ENCODE data around the gene NDUFS8. TPM values are rescaled to one million over a fixed set of nuclear protein-coding genes. Genes with fewer than 3 reads are reported as not detected.

The NDUFS8 gene
- polyA plus RNA-seq, 1 donor from 2014 or later: 169 TPM

DNA sequence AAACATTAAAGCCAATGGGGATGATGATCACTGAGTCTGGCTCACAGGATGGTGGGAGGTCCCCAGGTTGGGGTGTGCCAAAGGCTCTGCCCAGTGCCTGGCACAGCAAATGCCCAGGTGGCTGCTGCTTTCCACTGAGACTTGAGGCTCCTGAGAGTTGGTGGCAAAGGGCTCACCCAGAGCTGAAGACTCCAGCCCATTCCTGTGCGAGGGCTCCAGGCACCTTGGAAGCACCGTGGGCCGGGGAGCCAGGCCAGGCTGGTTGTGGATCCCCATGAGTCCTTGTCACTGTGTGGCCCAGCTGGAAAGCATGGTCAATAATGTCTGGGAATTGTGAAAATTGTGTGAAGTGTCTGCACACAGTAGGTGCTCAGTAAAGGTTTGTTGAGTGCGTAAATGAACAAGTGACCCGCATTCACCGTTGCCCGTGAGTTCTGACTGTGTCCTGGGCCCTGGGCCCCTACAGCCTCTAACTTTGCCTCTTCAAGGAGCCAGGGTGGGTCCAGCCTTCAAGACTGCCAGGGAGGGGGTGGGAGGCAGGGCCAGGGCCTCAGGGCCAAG lies 23.8 kb upstream of the NDUFS8 start:
- Histone ChIP-seq H3K27me3 (ENCODE audit: insufficient read depth, low read depth, low read length) (peaks cover 32% of the 10 kb centered on the region), H3F3A (ENCODE audit: insufficient read depth, low read length, poor library complexity, severe bottlenecking) (no peaks in the 10 kb centered on the region), H3K36me3 (ENCODE audit: insufficient read depth, low read length) (no peaks in the 10 kb centered on the region), H3K9ac (ENCODE audit: low read length) (no peak overlapping the region), H3K27ac (ENCODE audit: low read length) (no peak overlapping the region), H3K79me2 (replicated peaks; ENCODE audit: insufficient read depth, low read length) (no peaks in the 10 kb centered on the region), H3K4me3 (ENCODE audit: low read length) (no peak overlapping the region), H3K4me2 (ENCODE audit: low read length) (no peak overlapping the region), H3K9me2 (ENCODE audit: insufficient read depth, low read length) (no peaks in the 10 kb centered on the region), H3K9me3 (ENCODE audit: low read length) (no peaks in the 10 kb centered on the region), H4K20me1 (ENCODE audit: insufficient read depth) (no peaks in the 10 kb centered on the region), H2AFZ (ENCODE audit: low read depth, low read length) (no peak overlapping the region)
- TF ChIP-seq RAD21 (conservative IDR thresholded peaks at IDR 0.05) (no peak), MXI1 (conservative IDR thresholded peaks at IDR 0.05; ENCODE audit: poor library complexity, severe bottlenecking) (no peak), SMC3 (conservative IDR thresholded peaks at IDR 0.05; ENCODE audit: poor library complexity) (no peak)
- TF ChIP-seq, protein P1, sequence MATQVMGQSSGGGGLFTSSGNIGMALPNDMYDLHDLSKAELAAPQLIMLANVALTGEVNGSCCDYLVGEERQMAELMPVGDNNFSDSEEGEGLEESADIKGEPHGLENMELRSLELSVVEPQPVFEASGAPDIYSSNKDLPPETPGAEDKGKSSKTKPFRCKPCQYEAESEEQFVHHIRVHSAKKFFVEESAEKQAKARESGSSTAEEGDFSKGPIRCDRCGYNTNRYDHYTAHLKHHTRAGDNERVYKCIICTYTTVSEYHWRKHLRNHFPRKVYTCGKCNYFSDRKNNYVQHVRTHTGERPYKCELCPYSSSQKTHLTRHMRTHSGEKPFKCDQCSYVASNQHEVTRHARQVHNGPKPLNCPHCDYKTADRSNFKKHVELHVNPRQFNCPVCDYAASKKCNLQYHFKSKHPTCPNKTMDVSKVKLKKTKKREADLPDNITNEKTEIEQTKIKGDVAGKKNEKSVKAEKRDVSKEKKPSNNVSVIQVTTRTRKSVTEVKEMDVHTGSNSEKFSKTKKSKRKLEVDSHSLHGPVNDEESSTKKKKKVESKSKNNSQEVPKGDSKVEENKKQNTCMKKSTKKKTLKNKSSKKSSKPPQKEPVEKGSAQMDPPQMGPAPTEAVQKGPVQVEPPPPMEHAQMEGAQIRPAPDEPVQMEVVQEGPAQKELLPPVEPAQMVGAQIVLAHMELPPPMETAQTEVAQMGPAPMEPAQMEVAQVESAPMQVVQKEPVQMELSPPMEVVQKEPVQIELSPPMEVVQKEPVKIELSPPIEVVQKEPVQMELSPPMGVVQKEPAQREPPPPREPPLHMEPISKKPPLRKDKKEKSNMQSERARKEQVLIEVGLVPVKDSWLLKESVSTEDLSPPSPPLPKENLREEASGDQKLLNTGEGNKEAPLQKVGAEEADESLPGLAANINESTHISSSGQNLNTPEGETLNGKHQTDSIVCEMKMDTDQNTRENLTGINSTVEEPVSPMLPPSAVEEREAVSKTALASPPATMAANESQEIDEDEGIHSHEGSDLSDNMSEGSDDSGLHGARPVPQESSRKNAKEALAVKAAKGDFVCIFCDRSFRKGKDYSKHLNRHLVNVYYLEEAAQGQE (IDR thresholded peaks at IDR 0.05; ENCODE audit: borderline replicate concordance): no peak

DNA sequence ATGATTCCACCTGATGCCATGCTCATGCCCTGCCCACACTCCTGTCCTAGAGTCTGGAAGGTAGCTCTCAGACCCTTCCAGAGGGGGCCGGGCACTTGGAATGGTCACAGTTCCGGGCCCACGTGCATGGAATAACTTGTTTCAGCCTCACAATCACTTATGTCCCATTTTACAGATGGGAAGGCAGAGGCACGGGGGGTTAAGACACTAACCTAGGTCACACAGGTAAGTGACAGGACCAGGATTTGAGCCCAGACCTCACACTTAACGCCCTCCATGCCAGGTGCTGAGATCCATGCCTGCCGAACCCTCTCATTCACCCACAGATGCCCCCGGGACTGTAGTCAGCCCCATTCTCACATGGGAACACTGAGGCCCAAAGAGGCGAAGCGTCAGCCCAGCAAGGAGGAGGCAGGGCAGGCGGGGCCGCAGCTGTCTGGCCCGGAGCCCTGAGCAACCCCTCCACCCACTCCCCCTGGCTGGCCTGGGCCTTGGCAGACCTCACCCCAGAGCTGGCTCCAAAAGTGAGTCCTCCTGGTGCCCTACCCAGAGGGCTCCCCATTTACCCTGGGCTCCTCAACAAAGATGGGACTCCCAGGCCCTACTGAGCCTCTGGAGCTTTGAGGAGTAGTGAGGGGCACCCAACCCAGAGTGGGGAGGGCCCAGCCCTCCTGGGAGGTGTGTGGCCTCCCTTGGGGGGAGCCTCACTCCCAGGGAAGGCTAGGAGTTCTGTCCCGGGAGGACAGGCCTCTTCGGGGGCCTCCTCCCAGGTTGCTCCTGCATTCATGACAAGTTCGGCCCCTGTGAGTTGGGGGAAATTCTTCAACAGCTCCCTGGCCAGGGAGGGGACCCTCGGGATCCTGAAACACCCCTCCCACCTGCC lies 22.7 kb upstream of the NDUFS8 start:
- H3K27me3 ChIP-seq (ENCODE audit: insufficient read depth, low read depth, low read length): peaks cover 25% of the 10 kb centered on the region
- no peaks in the 10 kb centered on the region for H3K9me3 ChIP-seq (ENCODE audit: low read length)
- H4K20me1 ChIP-seq (ENCODE audit: insufficient read depth): no peaks in the 10 kb centered on the region
- H3K4me3 ChIP-seq (ENCODE audit: low read length): no peak overlapping the region
- H3K9ac ChIP-seq (ENCODE audit: low read length): no peak overlapping the region
- no peak overlapping the region for H2AFZ ChIP-seq (ENCODE audit: low read depth, low read length)
- no peaks in the 10 kb centered on the region for H3K79me2 ChIP-seq (replicated peaks; ENCODE audit: insufficient read depth, low read length)
- H3K9me2 ChIP-seq (ENCODE audit: insufficient read depth, low read length): no peaks in the 10 kb centered on the region
- TF ChIP-seq, protein P1 (IDR thresholded peaks at IDR 0.05; ENCODE audit: borderline replicate concordance): no peak
- TF ChIP-seq MXI1 (conservative IDR thresholded peaks at IDR 0.05; ENCODE audit: poor library complexity, severe bottlenecking): no peak
- no peak for TF ChIP-seq EZH2 (IDR thresholded peaks at IDR 0.05; ENCODE audit: borderline replicate concordance, insufficient read depth, low read length, poor library complexity, severe bottlenecking)
- TF ChIP-seq SMC3 (conservative IDR thresholded peaks at IDR 0.05; ENCODE audit: poor library complexity): no peak
- no peak for TF ChIP-seq TAF1 (IDR thresholded peaks at IDR 0.05; ENCODE audit: low read depth)
- TF ChIP-seq POLR2AphosphoS5 (IDR thresholded peaks at IDR 0.05): no peak
- TF ChIP-seq EP300 (conservative IDR thresholded peaks at IDR 0.05; ENCODE audit: poor library complexity, severe bottlenecking): no peak
- TF ChIP-seq, protein P2, sequence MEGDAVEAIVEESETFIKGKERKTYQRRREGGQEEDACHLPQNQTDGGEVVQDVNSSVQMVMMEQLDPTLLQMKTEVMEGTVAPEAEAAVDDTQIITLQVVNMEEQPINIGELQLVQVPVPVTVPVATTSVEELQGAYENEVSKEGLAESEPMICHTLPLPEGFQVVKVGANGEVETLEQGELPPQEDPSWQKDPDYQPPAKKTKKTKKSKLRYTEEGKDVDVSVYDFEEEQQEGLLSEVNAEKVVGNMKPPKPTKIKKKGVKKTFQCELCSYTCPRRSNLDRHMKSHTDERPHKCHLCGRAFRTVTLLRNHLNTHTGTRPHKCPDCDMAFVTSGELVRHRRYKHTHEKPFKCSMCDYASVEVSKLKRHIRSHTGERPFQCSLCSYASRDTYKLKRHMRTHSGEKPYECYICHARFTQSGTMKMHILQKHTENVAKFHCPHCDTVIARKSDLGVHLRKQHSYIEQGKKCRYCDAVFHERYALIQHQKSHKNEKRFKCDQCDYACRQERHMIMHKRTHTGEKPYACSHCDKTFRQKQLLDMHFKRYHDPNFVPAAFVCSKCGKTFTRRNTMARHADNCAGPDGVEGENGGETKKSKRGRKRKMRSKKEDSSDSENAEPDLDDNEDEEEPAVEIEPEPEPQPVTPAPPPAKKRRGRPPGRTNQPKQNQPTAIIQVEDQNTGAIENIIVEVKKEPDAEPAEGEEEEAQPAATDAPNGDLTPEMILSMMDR (IDR thresholded peaks at IDR 0.05; ENCODE audit: poor library complexity, severe bottlenecking): no peak
- TF ChIP-seq RAD21 (conservative IDR thresholded peaks at IDR 0.05): no peak
- no peak overlapping the region for H3K27ac ChIP-seq (ENCODE audit: low read length)
- no peaks in the 10 kb centered on the region for H3K36me3 ChIP-seq (ENCODE audit: insufficient read depth, low read length)
- H3K4me2 ChIP-seq (ENCODE audit: low read length): no peak overlapping the region
- H3F3A ChIP-seq (ENCODE audit: insufficient read depth, low read length, poor library complexity, severe bottlenecking): no peaks in the 10 kb centered on the region

All from neural cell (in vitro differentiated cells).